Measurements from ENCODE around the gene KDSR. TPM values are rescaled to one million over a fixed set of nuclear protein-coding genes. Genes with fewer than 3 reads are reported as not detected.

The KDSR gene
- total and polyA plus RNA-seq, 2 experiments from 2014 or later, result 31.2 to 55.1 TPM

- in situ Hi-C loops (cut with MboI), result no loop called here
- peaks cover 15% of the 10 kb centered on the region for H3K4me1 ChIP-seq (ENCODE audit: insufficient read depth)
- no peak for TF ChIP-seq EZH2phosphoT487 (IDR thresholded peaks at IDR 0.05; ENCODE audit: insufficient read depth, low read depth)
- TF ChIP-seq EZH2 (IDR thresholded peaks at IDR 0.05; ENCODE audit: insufficient read depth, poor library complexity, severe bottlenecking), result no peak
- peaks cover 27% of the 10 kb centered on the region for H3F3A ChIP-seq (ENCODE audit: insufficient read depth)
- no peak for DNase-seq
- H3K9ac ChIP-seq, result no peak overlapping the region
- no peak overlapping the region for H3K27ac ChIP-seq
- H3K9me3 ChIP-seq (ENCODE audit: low read depth), result no peaks in the 10 kb centered on the region
- H3K4me2 ChIP-seq (ENCODE audit: unreplicated experiment), result no peak overlapping the region
- peaks cover 83% of the 10 kb centered on the region for H3K79me2 ChIP-seq (ENCODE audit: insufficient read depth)
- peaks cover 60% of the 10 kb centered on the region for H3K36me3 ChIP-seq (ENCODE audit: low read depth)
- 59 to 70% methylated on average over 1 of the region's 1 CpG for WGBS, 2 experiments (ENCODE audit: low coverage in 1 of 2, low lambda C conversion rate in 2 of 2, missing lambda C conversion rate in 2 of 2)
- no peaks in the 10 kb centered on the region for H3K9me2 ChIP-seq (ENCODE audit: insufficient read depth)
- no peaks in the 10 kb centered on the region for H3K27me3 ChIP-seq (replicated peaks; ENCODE audit: insufficient read depth)
- H3K4me3 ChIP-seq, result no peak overlapping the region
- no peaks in the 10 kb centered on the region for H4K20me1 ChIP-seq (ENCODE audit: insufficient read depth)
- H2AFZ ChIP-seq, result no peak overlapping the region
Observed at GRCh38 chr18:63407734-63408133, 40.7 kb upstream of the KDSR start.

GRCh38 chr18:63405986-63406385, 39.0 kb upstream of the KDSR start:
- Histone ChIP-seq H3K4me2 (ENCODE audit: unreplicated experiment) (no peak overlapping the region), H3K9me2 (ENCODE audit: insufficient read depth) (no peaks in the 10 kb centered on the region), H3K27ac (no peak overlapping the region), H3K9ac (no peak overlapping the region), H3K36me3 (ENCODE audit: low read depth) (peaks cover 75% of the 10 kb centered on the region), H3K27me3 (replicated peaks; ENCODE audit: insufficient read depth) (no peaks in the 10 kb centered on the region), H3K4me1 (ENCODE audit: insufficient read depth) (peaks cover 9% of the 10 kb centered on the region), H4K20me1 (ENCODE audit: insufficient read depth) (no peaks in the 10 kb centered on the region), H3K9me3 (ENCODE audit: low read depth) (no peaks in the 10 kb centered on the region), H2AFZ (no peak overlapping the region), H3K4me3 (no peak overlapping the region), H3K79me2 (ENCODE audit: insufficient read depth) (peaks cover 72% of the 10 kb centered on the region), H3F3A (ENCODE audit: insufficient read depth) (peaks cover 9% of the 10 kb centered on the region)
- in situ Hi-C loops (cut with MboI), result no loop called here
- WGBS, 2 experiments (ENCODE audit: low coverage in 1 of 2, low lambda C conversion rate in 2 of 2, missing lambda C conversion rate in 2 of 2), result 96 to 100% methylated on average over 3 of the region's 3 CpGs
- TF ChIP-seq EZH2 (IDR thresholded peaks at IDR 0.05; ENCODE audit: insufficient read depth, poor library complexity, severe bottlenecking) (no peak), EZH2phosphoT487 (IDR thresholded peaks at IDR 0.05; ENCODE audit: insufficient read depth, low read depth) (no peak)
- DNase-seq, result no peak

GRCh38 chr18:63402246-63403162, 35.5 kb upstream of the KDSR start:
- no peaks in the 10 kb centered on the region for H3K4me1 ChIP-seq (ENCODE audit: insufficient read depth)
- H3K9me3 ChIP-seq (ENCODE audit: low read depth), result no peaks in the 10 kb centered on the region
- whole genome bisulfite sequencing, 2 experiments (ENCODE audit: low coverage in 1 of 2, low lambda C conversion rate in 2 of 2, missing lambda C conversion rate in 2 of 2), result 97 to 98% methylated on average over 8 of the region's 8 CpGs

GRCh38 chr18:63399300-63399699, 32.3 kb upstream of the KDSR start:
- Histone ChIP-seq H3K4me2 (ENCODE audit: unreplicated experiment) (no peak overlapping the region), H4K20me1 (ENCODE audit: insufficient read depth) (no peaks in the 10 kb centered on the region), H3K4me1 (ENCODE audit: insufficient read depth) (no peaks in the 10 kb centered on the region), H3K79me2 (ENCODE audit: insufficient read depth) (peaks cover 10% of the 10 kb centered on the region), H3K27me3 (replicated peaks; ENCODE audit: insufficient read depth) (no peaks in the 10 kb centered on the region), H2AFZ (no peak overlapping the region), H3K4me3 (no peak overlapping the region), H3K9ac (no peak overlapping the region), H3F3A (ENCODE audit: insufficient read depth) (no peaks in the 10 kb centered on the region), H3K27ac (no peak overlapping the region), H3K36me3 (ENCODE audit: low read depth) (peaks cover 94% of the 10 kb centered on the region), H3K9me2 (ENCODE audit: insufficient read depth) (no peaks in the 10 kb centered on the region), H3K9me3 (ENCODE audit: low read depth) (no peaks in the 10 kb centered on the region)
- no peak for DNase-seq
- WGBS, 2 experiments (ENCODE audit: low coverage in 1 of 2, low lambda C conversion rate in 2 of 2, missing lambda C conversion rate in 2 of 2), result 97 to 99% methylated on average over 3 of the region's 3 CpGs
- in situ Hi-C loops (cut with MboI), result no loop called here
- TF ChIP-seq EZH2phosphoT487 (IDR thresholded peaks at IDR 0.05; ENCODE audit: insufficient read depth, low read depth) (no peak), EZH2 (IDR thresholded peaks at IDR 0.05; ENCODE audit: insufficient read depth, poor library complexity, severe bottlenecking) (no peak)

More at GRCh38 chr18:63402246-63403162, 35.5 kb upstream of the KDSR start:
- H4K20me1 ChIP-seq (ENCODE audit: insufficient read depth), result no peaks in the 10 kb centered on the region
- no peaks in the 10 kb centered on the region for H3K27me3 ChIP-seq (replicated peaks; ENCODE audit: insufficient read depth)
- H3F3A ChIP-seq (ENCODE audit: insufficient read depth), result no peaks in the 10 kb centered on the region
- no peaks in the 10 kb centered on the region for H3K9me2 ChIP-seq (ENCODE audit: insufficient read depth)
- H3K4me2 ChIP-seq (ENCODE audit: unreplicated experiment), result no peak overlapping the region
- peaks cover 84% of the 10 kb centered on the region for H3K36me3 ChIP-seq (ENCODE audit: low read depth)
- no peak overlapping the region for H3K4me3 ChIP-seq
- H3K79me2 ChIP-seq (ENCODE audit: insufficient read depth), result peaks cover 42% of the 10 kb centered on the region
- in situ Hi-C loops (cut with MboI), result no loop called here
- H3K9ac ChIP-seq, result no peak overlapping the region
- no peak overlapping the region for H3K27ac ChIP-seq
- TF ChIP-seq EZH2phosphoT487 (IDR thresholded peaks at IDR 0.05; ENCODE audit: insufficient read depth, low read depth) (no peak), EZH2 (IDR thresholded peaks at IDR 0.05; ENCODE audit: insufficient read depth, poor library complexity, severe bottlenecking) (no peak)
- no peak overlapping the region for H2AFZ ChIP-seq
- DNase-seq, result no peak
